NCI-H1105 treated with DMSO at 0.1 percent for 48 hours (cell line): ENCODE results near the gene JAM3.
"Not testable (repeated sequence)": the region's sequence is repeated elsewhere in the genome, so short reads cannot be mapped to it uniquely, and the experiment has no call there.

Experiments used
- DNase-seq: peaks from one replicate; lab custom pipeline; 2025; lab: John Stamatoyannopoulos, UW

The JAM3 gene

DNA sequence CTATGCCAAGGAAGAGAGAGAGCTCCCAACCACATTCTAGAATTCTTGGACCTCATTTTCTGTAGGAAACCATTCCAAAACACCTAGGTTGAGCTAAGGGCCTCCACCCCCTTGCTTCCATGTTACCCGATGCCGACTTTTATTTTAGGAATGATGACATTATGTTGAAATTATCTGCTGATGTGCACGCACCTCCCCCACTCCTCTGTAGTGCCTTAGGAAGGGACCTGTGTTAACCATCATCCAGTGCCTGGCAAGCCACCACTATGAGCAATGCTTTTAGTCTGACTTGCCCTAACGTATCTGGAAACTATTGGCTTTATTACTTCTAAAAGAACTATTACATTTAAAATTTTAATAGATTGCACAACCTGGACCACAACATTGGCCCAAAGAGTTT is 112.8 kb downstream of the JAM3 start:
- DNase-seq = no peak

DNA sequence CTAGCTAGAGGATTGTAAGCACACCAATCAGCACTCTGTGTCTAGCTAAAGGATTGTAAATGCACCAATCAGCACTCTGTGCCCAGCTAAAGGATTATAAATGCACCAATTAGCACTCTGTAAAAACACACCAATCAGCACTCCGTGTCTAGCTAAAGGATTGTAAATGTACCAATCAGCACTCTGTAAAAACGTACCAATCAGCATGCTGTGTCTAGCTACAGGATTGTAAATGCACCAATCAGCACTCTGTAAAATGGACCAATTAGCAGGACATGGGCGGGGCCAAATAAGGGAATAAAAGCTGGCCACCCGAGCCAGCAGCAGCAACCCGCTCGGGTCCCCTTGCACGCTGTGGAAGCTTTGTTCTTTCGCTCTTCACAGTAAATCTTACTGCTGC is 119.2 kb downstream of the JAM3 start:
- DNase-seq = not testable (repeated sequence)

DNA sequence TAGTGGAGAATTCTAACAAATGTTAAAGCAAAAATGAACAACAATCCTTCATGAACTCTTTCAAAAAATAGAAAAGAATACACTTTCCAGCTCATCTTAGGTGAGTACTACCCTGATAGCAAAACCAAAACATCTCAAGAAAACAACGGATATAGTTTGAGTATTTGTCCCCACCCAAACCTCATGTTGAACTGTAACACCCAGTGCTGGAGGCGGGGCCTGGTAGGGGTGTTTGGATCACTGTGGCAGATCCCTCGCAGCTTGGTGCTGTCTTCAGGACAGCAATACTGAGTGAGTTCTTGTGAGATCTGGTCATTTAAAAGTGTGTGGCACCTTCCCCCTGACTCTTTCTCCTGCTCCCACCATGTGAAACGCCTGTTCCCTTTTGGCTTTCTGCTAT is 127.9 kb downstream of the JAM3 start:
- no peak for DNase-seq

DNA sequence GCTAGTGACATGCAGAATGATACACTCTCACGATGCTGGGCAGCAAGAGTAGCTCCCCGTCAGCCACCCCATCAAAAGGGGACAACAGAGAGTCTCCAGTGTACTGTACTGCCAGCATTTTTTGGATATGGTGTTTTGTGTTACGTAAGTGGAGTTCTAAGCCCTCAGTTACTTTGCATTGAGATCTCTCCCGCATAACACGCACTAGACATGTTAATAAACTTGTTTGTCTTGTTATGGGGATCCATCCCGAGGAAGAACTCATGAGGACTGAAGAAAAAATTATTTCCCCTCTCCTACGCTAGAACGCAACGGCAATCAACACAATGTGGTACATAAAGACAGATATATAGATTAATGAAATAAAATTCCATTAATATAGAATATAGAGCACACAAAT is 130.7 kb downstream of the JAM3 start:
- no peak for DNase-seq

DNA sequence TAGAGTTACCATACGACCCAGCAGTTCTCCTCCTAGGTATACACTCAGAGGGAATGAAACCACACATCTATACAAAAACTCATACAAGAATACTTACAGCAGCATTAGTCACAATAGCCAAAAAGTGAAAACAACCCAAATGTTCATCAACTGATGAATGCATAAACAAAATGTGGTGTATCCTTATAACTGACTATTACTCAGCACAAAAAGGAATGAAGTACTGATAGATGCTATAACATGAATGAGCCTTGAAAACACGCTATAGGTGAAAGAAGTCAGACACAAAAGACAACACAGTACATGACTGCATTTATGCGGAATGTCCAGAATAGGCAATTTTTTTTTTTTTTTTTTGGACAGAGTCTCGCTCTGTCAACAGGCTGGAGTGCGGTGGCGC is 131.8 kb downstream of the JAM3 start:
- no peak for DNase-seq
